GM18951 (cell line): ENCODE measurements around the gene MTF1.

Experiments used
- POLR2A ChIP-seq: IDR thresholded peaks from 4 replicates; pipeline ENCODE4 v1.6.1; 2011; ENCODE audit warnings: mild to moderate bottlenecking; ENCODE audit not compliant: insufficient read length, insufficient read depth; ENCODE audit errors: extremely low read depth
- in situ Hi-C: fragments of 300-500 bp; cut with MboI; formaldehyde crosslinking; loops from one replicate; pipeline ENCODE4 v1.12.0; 2022; ENCODE audit warnings: low sequenced_read_pairs, mixed read lengths, inconsistent platforms; ENCODE audit not compliant: unreplicated experiment

Gene MTF1

GRCh38 chr1:37809942-37810341 is 49.5 kb downstream of the MTF1 start:
- in situ Hi-C loops = no loop called here
- no peak for TF ChIP-seq POLR2A

DNA sequence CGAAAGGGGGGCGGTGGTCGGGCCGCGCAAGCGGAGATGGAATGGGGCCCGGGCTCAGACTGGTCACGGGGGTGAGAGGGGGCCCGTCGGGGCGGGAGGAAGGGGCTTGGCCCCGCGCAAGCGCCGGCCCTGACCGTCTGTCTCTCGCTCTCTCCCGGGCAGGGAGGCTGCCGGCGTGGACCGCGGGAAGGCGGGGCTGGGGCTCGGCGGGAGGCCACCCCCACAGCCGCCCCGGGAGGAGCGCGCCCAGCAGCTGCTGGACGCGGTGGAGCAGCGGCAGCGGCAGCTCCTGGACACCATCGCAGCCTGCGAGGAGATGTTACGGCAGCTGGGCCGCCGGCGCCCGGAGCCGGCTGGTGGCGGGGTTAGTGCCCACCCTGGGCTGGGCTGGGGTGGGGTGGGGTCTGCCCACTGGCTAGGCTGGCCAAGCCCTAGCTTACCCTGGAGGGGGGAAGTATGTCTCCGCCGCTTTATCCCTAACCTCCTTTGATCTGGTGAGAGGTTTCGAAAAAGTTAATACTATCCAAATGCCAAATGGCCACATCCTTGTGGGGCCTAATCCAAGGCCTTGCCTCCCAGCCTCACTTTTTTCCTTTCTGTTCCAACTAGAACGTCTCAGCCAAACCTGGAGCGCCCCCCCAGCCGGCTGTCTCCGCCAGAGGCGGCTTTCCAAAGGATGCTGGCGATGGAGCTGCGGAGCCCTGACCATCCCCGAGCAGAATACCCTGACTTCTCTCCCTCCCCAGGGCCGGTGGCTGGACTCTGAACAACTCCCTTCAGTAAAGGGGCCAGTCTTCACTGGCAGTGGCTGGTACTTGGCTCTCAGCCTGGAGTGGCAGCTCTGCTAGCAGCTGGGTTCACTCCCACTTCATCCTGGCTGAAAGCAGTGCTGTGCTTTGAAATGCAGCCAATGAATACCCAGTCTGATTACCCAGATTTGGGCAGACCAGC is 50.7 kb downstream of the MTF1 start:
- TF ChIP-seq POLR2A = no peak
- in situ Hi-C loops = no loop called here

DNA sequence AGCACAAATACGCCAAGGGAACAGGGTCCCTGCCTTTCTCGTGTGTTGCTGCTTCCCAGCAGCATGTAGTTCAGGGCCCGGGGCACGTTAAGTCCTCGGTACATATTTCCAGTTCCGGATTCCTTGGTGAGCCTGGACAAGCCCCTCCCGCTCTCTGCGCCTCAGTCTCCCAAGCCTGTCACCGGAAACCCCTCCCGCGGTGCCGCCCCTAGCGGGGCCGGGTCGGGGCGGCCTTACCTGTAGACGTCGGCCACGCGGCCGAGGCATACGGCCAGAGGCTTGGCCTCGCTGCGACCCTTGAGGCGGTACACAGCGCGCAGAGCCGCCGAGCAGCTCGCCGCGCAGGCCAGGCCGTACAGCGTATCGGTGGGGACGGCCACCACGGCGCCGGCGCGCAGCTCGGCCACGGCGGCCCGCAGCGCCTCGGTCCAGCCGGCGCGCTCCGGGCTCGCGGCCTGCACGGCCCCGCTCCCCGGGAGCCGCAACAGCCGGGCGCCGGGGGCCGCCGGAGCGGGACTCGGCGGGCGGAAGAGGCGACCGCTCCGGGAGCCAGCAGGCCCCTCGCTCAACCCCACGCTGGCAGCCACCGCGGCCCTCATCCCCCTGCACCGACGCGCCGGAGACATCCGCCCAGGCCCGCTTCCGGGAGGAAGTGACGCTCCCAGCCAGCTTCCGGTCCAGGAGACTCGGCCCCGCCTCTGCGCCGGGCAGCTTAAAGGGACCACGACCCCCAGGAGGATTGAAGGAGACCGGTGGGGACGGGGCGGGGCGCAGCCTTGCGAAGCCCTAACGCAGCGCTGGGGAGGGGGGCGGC is 51.6 kb downstream of the MTF1 start, which contains the start of the genes C1orf122 and YRDC:
Gene C1orf122 (plus strand): TSS at position 236 of the 814 bp plus-strand sequence. CDS start 615 bp downstream, outside the sequence.
Gene YRDC (minus strand): TSS at position 654 of the 814 bp plus-strand sequence. CDS start 28 bp downstream, at position 626.
- peak; percentile 87 for TF ChIP-seq POLR2A
- in situ Hi-C loops = no loop called here

DNA sequence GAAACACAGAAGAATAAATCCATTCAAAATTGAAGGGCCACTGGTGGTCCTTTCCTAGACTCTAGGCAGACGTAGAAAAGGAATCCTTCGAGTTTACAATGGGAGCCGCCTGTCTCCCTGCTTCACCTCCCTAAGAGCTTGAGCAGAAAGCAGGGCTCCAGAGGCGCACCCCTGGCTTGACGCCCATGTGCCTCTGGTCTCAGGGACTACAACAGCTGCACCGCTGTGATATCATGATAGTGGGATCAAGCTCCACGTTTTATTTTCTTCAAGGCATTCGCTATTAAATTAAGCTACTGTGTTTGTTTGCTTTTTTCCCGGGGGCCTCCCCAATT is 52.2 kb downstream of the MTF1 start:
- no peak for TF ChIP-seq POLR2A
- in situ Hi-C loops = no loop called here

- TF ChIP-seq POLR2A = no peak
- in situ Hi-C loops = no loop called here
These were observed 57.0 kb downstream of the MTF1 start for GRCh38 chr1:37802439-37802838.

GRCh38 chr1:37797750-37798345 is 61.5 kb downstream of the MTF1 start:
- in situ Hi-C loops = no loop called here
- TF ChIP-seq POLR2A = no peak

DNA sequence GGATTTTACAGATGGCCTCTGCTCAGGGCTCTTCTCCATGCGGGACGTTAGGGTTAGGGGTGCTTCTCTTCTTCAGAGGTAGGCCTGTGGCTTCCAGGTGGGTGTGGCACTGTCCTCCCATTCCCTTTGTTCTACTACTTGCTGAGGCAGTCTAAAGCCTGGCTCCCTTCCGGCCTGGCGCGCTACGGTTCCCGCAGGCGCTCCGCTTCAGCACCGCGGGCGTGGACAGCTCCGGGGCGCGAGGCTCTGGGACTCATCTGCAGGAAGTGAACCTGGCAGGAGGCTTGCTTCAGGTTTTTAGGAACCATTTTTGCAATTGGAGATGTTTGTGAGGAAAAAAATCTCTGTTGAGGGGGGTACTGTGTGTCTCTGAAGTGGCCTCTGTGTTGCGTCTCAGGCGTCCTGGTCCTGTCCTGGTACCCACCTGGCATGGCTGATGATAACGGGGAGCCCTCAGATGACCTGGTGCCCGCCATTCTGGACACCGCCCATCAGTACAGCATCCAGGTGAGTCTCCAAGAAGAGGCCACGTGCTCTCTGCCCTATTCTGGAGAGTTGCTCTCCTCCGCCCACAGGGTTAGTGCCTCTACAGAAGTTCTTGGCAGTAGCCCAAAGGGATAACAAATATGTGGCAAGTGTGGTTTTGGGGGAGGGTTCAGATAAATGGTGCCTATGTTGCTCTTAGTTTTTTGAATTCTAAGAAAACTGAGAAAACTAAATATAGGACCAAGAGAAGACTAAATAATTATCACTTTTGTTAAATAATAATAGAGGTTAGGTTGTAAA is 63.9 kb downstream of the MTF1 start:
- in situ Hi-C loops = no loop called here

GRCh38 chr1:37794372-37795339 is 64.7 kb downstream of the MTF1 start:
- TF ChIP-seq POLR2A = no peak
- in situ Hi-C loops = no loop called here

More for the DNA sequence above, 63.9 kb downstream of the MTF1 start:
- TF ChIP-seq POLR2A = no peak

DNA sequence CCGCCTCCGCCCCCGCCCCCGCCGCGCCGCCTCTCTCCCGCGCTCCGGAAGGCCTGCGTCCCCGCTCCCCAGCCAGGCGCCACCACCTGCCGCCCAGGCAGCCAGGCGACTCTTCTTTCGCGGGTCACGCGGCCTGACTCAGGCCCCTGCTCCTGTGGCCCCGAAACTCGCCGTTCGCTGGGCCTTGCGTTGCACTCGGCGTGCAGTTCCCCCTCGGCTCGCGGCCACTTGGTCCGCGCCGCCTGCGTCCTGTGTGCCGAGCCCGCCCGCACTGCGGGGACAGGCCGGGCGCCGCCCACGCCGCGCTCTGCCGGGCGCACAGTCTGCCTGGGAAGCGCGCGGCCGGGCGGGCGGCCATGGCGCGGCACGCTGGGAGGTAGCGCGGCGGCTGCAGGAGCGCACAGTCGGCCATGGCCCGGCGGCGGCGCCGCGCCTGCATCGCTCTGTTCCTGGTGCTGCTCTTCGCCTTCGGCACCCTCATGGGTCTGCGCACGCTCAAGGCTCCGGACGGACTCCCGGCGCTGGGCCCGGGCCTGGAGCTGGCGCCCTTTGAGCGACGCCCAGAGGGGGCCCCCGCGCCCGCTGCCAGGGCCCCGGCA is 65.5 kb downstream of the MTF1 start, which contains the start of gene MANEAL:
Gene MANEAL (plus strand): TSS at position 75 of the 599 bp plus-strand sequence. CDS start 336 bp downstream, at position 411.
- TF ChIP-seq POLR2A = peak; percentile 53
- in situ Hi-C loops = no loop called here

DNA sequence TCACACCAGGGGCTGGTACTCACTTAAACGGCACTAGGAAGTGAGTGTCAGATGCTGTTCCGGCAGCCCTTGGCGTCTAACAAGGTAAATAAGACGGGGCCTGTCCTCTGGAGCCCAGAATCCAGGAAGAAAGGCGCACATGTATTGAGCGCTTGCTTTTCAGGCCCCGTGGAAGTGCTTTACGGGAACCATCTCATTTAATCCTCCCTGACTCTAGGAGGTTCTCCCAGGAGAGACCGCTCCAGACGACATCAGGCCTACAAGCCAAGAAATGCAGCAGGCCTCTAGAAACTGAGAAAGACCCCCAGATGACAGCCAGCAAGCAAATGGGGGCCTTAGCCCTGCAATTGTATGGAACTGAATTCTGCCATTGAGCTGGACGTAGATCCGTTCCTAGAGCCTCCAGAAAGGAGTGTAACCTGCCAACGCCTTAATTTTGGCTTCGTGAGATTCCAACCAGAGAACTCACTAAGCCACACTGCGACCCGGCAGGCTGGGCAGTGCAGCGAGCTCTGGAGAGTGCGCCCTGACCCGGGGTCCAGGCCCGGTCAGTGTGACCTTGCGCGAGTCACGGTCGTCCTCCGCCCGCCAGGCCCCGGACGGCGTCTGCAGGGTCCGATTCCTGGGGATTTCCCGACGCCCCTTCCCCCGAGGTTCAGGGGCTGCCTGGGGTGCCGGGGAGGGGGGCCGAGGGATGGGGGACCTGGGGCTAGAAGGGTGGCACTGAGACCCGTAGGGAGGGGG is 66.3 kb downstream of the MTF1 start:
- in situ Hi-C loops = no loop called here
- no peak for TF ChIP-seq POLR2A
